Glomerular visceral epithelial cell (primary cell): ENCODE data around the gene SULT1A4.
"Not testable (repeated sequence)": the region's sequence is repeated elsewhere in the genome, so short reads cannot be mapped to it uniquely, and the experiment has no call there.

Experiments used
- DNase-seq: peaks from one replicate; pipeline ENCODE4 v3.0.0-alpha.2; 2016; ENCODE audit errors: extremely low spot score

Gene SULT1A4

GRCh38 chr16:29459706-29460646 is at the start of gene SULT1A4:
Gene SULT1A4, plus strand, starts transcription at chr16:29459913. Its CDS starts 1,473 bp downstream, at chr16:29461386.
- not testable (repeated sequence) for DNase-seq

- not testable (repeated sequence) for DNase-seq
Measured at GRCh38 chr16:29423587-29423986, 36.1 kb upstream of the SULT1A4 start.

GRCh38 chr16:29425390-29425789 is 34.3 kb upstream of the SULT1A4 start:
- DNase-seq = not testable (repeated sequence)

GRCh38 chr16:29453754-29454153 is 6.0 kb upstream of the SULT1A4 start:
- not testable (repeated sequence) for DNase-seq

GRCh38 chr16:29454269-29454668 is 5.4 kb upstream of the SULT1A4 start, which contains the start of the genes BOLA2 and SLX1B:
Gene BOLA2, minus strand, starts transcription at chr16:29454351. Its CDS starts 98 bp downstream, at chr16:29454253.
Gene SLX1B, plus strand, starts transcription at chr16:29454533.
- not testable (repeated sequence) for DNase-seq

- DNase-seq = not testable (repeated sequence)
Measured at GRCh38 chr16:29454828-29455227, 4.9 kb upstream of the SULT1A4 start.

GRCh38 chr16:29457660-29458059 is 2.1 kb upstream of the SULT1A4 start:
- DNase-seq = not testable (repeated sequence)

- DNase-seq = not testable (repeated sequence)
Measured at GRCh38 chr16:29460647-29461030, 926 bp downstream of the SULT1A4 start.

GRCh38 chr16:29465985-29466824 is 6.5 kb downstream of the SULT1A4 start:
- not testable (repeated sequence) for DNase-seq

- DNase-seq = not testable (repeated sequence)
Measured at GRCh38 chr16:29466904-29467303, 7.2 kb downstream of the SULT1A4 start.

- DNase-seq = not testable (repeated sequence)
Measured at GRCh38 chr16:29467654-29468366, 8.1 kb downstream of the SULT1A4 start.

- DNase-seq = not testable (repeated sequence)
Measured at GRCh38 chr16:29469660-29470059, 9.9 kb downstream of the SULT1A4 start.

GRCh38 chr16:29472065-29472464 is 12.4 kb downstream of the SULT1A4 start:
- not testable (repeated sequence) for DNase-seq

- not testable (repeated sequence) for DNase-seq
Measured at GRCh38 chr16:29482276-29482675, 22.6 kb downstream of the SULT1A4 start.

- DNase-seq = not testable (repeated sequence)
Measured at GRCh38 chr16:29506308-29506707, 46.6 kb downstream of the SULT1A4 start, which contains the start of gene NPIPB12. Gene NPIPB12, minus strand, starts transcription at chr16:29506408.
